Endothelial cell of umbilical vein (primary cell): ENCODE data around the gene SLC35F3. TPM values are rescaled to one million over a fixed set of nuclear protein-coding genes. Genes with fewer than 3 reads are reported as not detected.
"Not testable (repeated sequence)": the region's sequence is repeated elsewhere in the genome, so short reads cannot be mapped to it uniquely, and the experiment has no call there.

Source experiments
- BruUV-seq: library from RNA; stranded (reverse); fragments of 400-500 nt; replicated peaks from 2 replicates; lab custom pipeline; 2021; lab: Mats Ljungman, UMichigan
- CTCF ChIA-PET: fragments of 300-600, 350-600 bp; sonication (Branson Sonifier 250); formaldehyde crosslinking; loops from one replicate; lab custom pipeline; 2021; ENCODE audit warnings: antibody characterized with exemption, inconsistent platforms; lab: Charles Lee
- POLR2A ChIA-PET: fragments of 300-600, 350-600 bp; sonication (Branson Sonifier 250); formaldehyde crosslinking; loops from one replicate; lab custom pipeline; 2021; ENCODE audit warnings: antibody characterized with exemption, inconsistent platforms; lab: Charles Lee
- DNase-seq: peaks from one replicate; pipeline ENCODE4 v3.0.0-alpha.2; 2011; ENCODE audit warnings: low read depth, low spot score
- FAIRE-seq: peaks from 2 replicates; lab custom pipeline; 2011; peaks lifted over from hg19 to GRCh38; lab: Jason Lieb, UNC
- H2AFZ ChIP-seq: 2 replicates; pipeline ENCODE4 v1.6.0; 2012; ENCODE audit warnings: low read depth, low read length, control low read depth, inconsistent platforms
- H3K27ac ChIP-seq: 2 replicates; pipeline ENCODE4 v1.5.1; 2011; ENCODE audit warnings: low read depth, mild to moderate bottlenecking, control low read depth, low read length, moderate library complexity; ENCODE audit not compliant: insufficient read depth
- H3K27me3 ChIP-seq, 2 experiments: 2 replicates each; pipeline versions ENCODE4 v1.6.0 to v1.6.1; 2011; ENCODE audit warnings: low read length in 2 of 2, mixed read lengths in 1 of 2; ENCODE audit not compliant: control insufficient read depth in 2 of 2, insufficient read depth in 2 of 2
- H3K36me3 ChIP-seq, 2 experiments: 2 replicates in 1 of 2; 3 replicates in 1 of 2; pipeline ENCODE4 v1.5.1; 2011; ENCODE audit warnings: low read length in 2 of 2, mild to moderate bottlenecking in 1 of 2, moderate library complexity in 1 of 2; ENCODE audit not compliant: control insufficient read depth in 2 of 2, insufficient read depth in 2 of 2; ENCODE audit errors: extremely low read depth in 1 of 2
- H3K4me1 ChIP-seq: 3 replicates; pipeline ENCODE4 v1.5.1; 2011; ENCODE audit warnings: mild to moderate bottlenecking, low read length; ENCODE audit not compliant: control insufficient read depth, insufficient read depth; ENCODE audit errors: extremely low read depth
- H3K4me2 ChIP-seq: 2 replicates; pipeline ENCODE4 v1.6.1; 2011; ENCODE audit warnings: low read length, control low read depth, mixed read lengths; ENCODE audit not compliant: insufficient read depth
- H3K4me3 ChIP-seq, 3 experiments: fragments of 200-600 bp in 1 of 3; sonication (generic), shearing (Covaris generic) in 1 of 3; replicated peaks in 1 of 3; 2 replicates each; pipeline ENCODE4 v1.5.1; 2011 to 2016; ENCODE audit warnings: control low read depth in 3 of 3, low read length in 3 of 3, mild to moderate bottlenecking in 2 of 3, inconsistent platforms in 1 of 3, low read depth in 1 of 3, moderate library complexity in 1 of 3; ENCODE audit not compliant: insufficient read depth in 1 of 3
- H3K79me2 ChIP-seq: 2 replicates; pipeline ENCODE4 v1.6.0; 2012; ENCODE audit warnings: low read length, inconsistent platforms; ENCODE audit not compliant: control insufficient read depth, insufficient read depth
- H3K9ac ChIP-seq: replicated peaks from 2 replicates; pipeline ENCODE3; 2011; ENCODE audit warnings: low read length, control low read depth; ENCODE audit not compliant: insufficient read depth; ENCODE audit errors: extremely low read depth
- H3K9me1 ChIP-seq: replicated peaks from 3 replicates; pipeline ENCODE4 v1.6.0; 2011; ENCODE audit warnings: mild to moderate bottlenecking, low read length; ENCODE audit not compliant: control insufficient read depth, insufficient read depth; ENCODE audit errors: extremely low read depth
- H3K9me3 ChIP-seq: replicated peaks from 2 replicates; pipeline ENCODE4 v1.5.1; 2012; ENCODE audit warnings: low read length, inconsistent platforms; ENCODE audit not compliant: control insufficient read depth, insufficient read depth
- H4K20me1 ChIP-seq: replicated peaks from 2 replicates; pipeline ENCODE3; 2011; ENCODE audit warnings: mild to moderate bottlenecking, low read length; ENCODE audit not compliant: control insufficient read depth, insufficient read depth; ENCODE audit errors: extremely low read depth
- EZH2 ChIP-seq: IDR thresholded peaks from 2 replicates; pipeline ENCODE4 v1.6.1; 2012; ENCODE audit warnings: borderline replicate concordance, low read depth, mild to moderate bottlenecking, moderate library complexity, low read length, inconsistent platforms; ENCODE audit not compliant: severe bottlenecking
- FOS ChIP-seq: IDR thresholded peaks from 2 replicates; pipeline ENCODE4 v1.6.1; 2011; ENCODE audit warnings: mild to moderate bottlenecking, low read length, moderate library complexity, borderline replicate concordance; ENCODE audit not compliant: insufficient read depth
- GATA2 ChIP-seq: IDR thresholded peaks from 2 replicates; pipeline ENCODE4 v1.7.0; 2011; ENCODE audit warnings: low read depth, mild to moderate bottlenecking, moderate library complexity, mixed read lengths, low read length; ENCODE audit not compliant: insufficient read length, insufficient read depth
- JUN ChIP-seq: IDR thresholded peaks from 2 replicates; pipeline ENCODE4 v1.6.1; 2011; ENCODE audit warnings: borderline replicate concordance, low read depth; ENCODE audit not compliant: insufficient read length, insufficient read depth
- MYC ChIP-seq: IDR thresholded peaks from one replicate; pipeline ENCODE4 v1.6.1; 2011; ENCODE audit warnings: mild to moderate bottlenecking, low read depth, low read length
- POLR2A ChIP-seq: IDR thresholded peaks from 2 replicates; pipeline ENCODE4 v1.6.1; 2012; ENCODE audit warnings: low read depth, mild to moderate bottlenecking, control low read depth, low read length
- POLR2AphosphoS5 ChIP-seq: IDR thresholded peaks from 2 replicates; pipeline ENCODE4 v1.6.1; 2012; ENCODE audit warnings: low read depth, mild to moderate bottlenecking, control low read depth, low read length, moderate library complexity; ENCODE audit not compliant: insufficient read depth
- dilution Hi-C: fragments of 300-500 bp; cut with MboI; formaldehyde crosslinking; loops from one replicate; pipeline ENCODE4 v1.15.0; 2019; ENCODE audit warnings: low sequenced_read_pairs; ENCODE audit not compliant: extremely low pct_ligation_motif_present
- intact Hi-C: fragments of 100-400 bp; cut with micrococcal nuclease; formaldehyde crosslinking; loops from one replicate; pipeline ENCODE4 v1.10.0; 2022
- polyA plus RNA-seq, 4 experiments: library from polyadenylated mRNA; depleted of rRNA in 3 of 4; stranded (reverse) in 3 of 4; unstranded in 1 of 4; fragments of >200 nt; gene quantifications; 2 replicates each; pipeline versions ENCODE4 v1.2.1 to v1.2.3, GENCODE V29; 2011 to 2012; ENCODE audit warnings: missing spikeins in 1 of 4
- total RNA-seq: library from RNA; stranded (reverse); gene quantifications from 2 replicates; pipeline ENCODE4 v1.2.3, GENCODE V29; 2021
- TF ChIP-seq, protein P1 (sequence below), 2 donors: IDR thresholded peaks; 1 replicate in 1 of 2; 2 replicates in 1 of 2; pipeline ENCODE4 v1.5.1; 2011; ENCODE audit warnings: low read length in 2 of 2, mild to moderate bottlenecking in 2 of 2, moderate library complexity in 2 of 2, control low read depth in 1 of 2, inconsistent platforms in 1 of 2, low read depth in 1 of 2; ENCODE audit not compliant: insufficient read depth in 1 of 2; ENCODE audit errors: extremely low read depth in 1 of 2
- TF ChIP-seq, protein P2 (sequence below): IDR thresholded peaks from 2 replicates; pipeline ENCODE4 v1.6.1; 2011; ENCODE audit not compliant: insufficient read depth, insufficient read length

The SLC35F3 gene
- total and polyA plus RNA-seq, 2 donors (not counting 3 experiments of a cell fraction or from before 2014, with no cell fraction given), result not detected

DNA sequence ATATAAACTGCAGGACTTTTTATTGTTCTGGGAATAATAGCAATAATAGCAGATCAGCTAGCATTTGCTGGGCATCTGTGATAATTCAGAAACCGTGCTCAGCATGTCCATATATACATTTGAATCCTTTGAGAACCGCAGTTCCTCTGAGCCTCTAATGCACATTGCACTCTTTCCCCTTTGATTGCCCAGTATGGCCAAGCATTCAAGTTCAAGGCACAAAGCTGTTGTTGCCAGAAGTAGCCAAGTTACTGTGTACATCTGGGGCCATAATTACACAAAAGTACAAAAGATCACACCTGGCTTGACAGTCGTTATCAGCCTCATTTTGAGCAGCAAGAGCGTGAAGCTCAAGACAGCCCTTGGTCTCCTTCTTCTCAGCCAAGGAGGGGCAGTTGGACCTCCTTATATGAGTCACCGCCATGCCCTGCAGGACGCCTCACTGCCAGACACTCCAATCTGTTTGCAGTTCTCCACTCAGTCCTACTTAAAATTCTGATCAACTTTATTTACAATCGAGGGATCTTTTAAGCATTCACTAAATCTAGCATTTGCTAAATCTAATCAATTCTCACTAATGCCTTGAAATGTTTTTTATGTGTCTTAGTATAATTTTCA lies 216.0 kb downstream of the SLC35F3 start:
- Histone ChIP-seq H3K79me2 (no peaks in the 10 kb centered on the region), H3K9me1 (no peaks in the 10 kb centered on the region), H3K9ac (no peak overlapping the region), H3K9me3 (no peaks in the 10 kb centered on the region), H3K4me3 (no peak overlapping the region), H3K4me2 (no peak overlapping the region), H4K20me1 (no peaks in the 10 kb centered on the region), H3K27me3 (no peaks in the 10 kb centered on the region), H3K4me1 (no peaks in the 10 kb centered on the region), H2AFZ (no peak overlapping the region), H3K27ac (no peak overlapping the region), H3K36me3 (no peaks in the 10 kb centered on the region)
- DNase-seq (no peak), FAIRE-seq (no peak)
- intact Hi-C loops, result no loop called here
- TF ChIP-seq GATA2 (no peak), POLR2AphosphoS5 (no peak), FOS (no peak), EZH2 (no peak), POLR2A (no peak), MYC (no peak), JUN (no peak)
- TF ChIP-seq, protein P1, sequence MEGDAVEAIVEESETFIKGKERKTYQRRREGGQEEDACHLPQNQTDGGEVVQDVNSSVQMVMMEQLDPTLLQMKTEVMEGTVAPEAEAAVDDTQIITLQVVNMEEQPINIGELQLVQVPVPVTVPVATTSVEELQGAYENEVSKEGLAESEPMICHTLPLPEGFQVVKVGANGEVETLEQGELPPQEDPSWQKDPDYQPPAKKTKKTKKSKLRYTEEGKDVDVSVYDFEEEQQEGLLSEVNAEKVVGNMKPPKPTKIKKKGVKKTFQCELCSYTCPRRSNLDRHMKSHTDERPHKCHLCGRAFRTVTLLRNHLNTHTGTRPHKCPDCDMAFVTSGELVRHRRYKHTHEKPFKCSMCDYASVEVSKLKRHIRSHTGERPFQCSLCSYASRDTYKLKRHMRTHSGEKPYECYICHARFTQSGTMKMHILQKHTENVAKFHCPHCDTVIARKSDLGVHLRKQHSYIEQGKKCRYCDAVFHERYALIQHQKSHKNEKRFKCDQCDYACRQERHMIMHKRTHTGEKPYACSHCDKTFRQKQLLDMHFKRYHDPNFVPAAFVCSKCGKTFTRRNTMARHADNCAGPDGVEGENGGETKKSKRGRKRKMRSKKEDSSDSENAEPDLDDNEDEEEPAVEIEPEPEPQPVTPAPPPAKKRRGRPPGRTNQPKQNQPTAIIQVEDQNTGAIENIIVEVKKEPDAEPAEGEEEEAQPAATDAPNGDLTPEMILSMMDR (IDR thresholded peaks at IDR 0.05; ENCODE audit: extremely low read depth in 1 of 2, insufficient read depth in 1 of 2, low read depth in 1 of 2, low read length in 2 of 2), result no peak
- TF ChIP-seq, protein P2, sequence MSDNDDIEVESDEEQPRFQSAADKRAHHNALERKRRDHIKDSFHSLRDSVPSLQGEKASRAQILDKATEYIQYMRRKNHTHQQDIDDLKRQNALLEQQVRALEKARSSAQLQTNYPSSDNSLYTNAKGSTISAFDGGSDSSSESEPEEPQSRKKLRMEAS, result no peak
- ChIA-PET POLR2A (no interaction called here), CTCF (interaction anchor here (1.4 to 2.2 kb wide), 2 partner anchors 28 to 189 kb away, joined by 3 to 13 read pairs; no protein-coding TSS in a partner anchor)
- dilution Hi-C loops, result no loop called here
- no TSS peak for BruUV-seq

GRCh38 chr1:234121659-234122058 lies 217.2 kb downstream of the SLC35F3 start:
- BruUV-seq, CTCF ChIA-PET, H3K4me1 ChIP-seq: not testable (repeated sequence)

DNA sequence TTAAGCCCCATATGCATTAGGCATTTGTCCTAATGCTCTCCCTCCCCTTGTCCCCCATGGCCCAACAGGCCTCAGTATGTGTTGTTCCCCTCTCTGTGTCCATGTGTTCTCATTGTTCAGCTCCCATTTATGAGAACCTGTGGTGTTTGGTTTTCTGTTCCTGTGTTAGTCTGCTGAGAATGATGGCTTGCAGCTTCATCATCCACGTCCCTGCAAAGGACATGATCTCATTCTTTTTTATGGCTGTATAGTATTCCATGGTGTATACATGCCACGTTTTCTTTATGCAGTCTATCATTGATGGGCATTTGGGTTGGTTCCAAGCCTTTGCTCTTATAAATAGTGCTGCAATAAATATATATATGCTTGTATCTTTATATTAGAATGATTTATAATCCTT lies 218.1 kb downstream of the SLC35F3 start:
- H3K9ac ChIP-seq, CTCF ChIA-PET, H4K20me1 ChIP-seq, FAIRE-seq, dilution Hi-C loops, H3K36me3 ChIP-seq, H3K9me1 ChIP-seq, POLR2A ChIA-PET, H2AFZ ChIP-seq, intact Hi-C loops, DNase-seq, H3K9me3 ChIP-seq, H3K4me1 ChIP-seq, H3K4me3 ChIP-seq, H3K79me2 ChIP-seq, H3K27ac ChIP-seq, BruUV-seq, H3K4me2 ChIP-seq, H3K27me3 ChIP-seq: not testable (repeated sequence)

More at GRCh38 chr1:234121659-234122058, 217.2 kb downstream of the SLC35F3 start:
- FAIRE-seq, DNase-seq, H3K27me3 ChIP-seq, H4K20me1 ChIP-seq, H3K36me3 ChIP-seq, POLR2A ChIA-PET, H3K4me2 ChIP-seq, H3K9ac ChIP-seq, intact Hi-C loops, H3K27ac ChIP-seq, dilution Hi-C loops, H3K4me3 ChIP-seq, H3K9me3 ChIP-seq, H2AFZ ChIP-seq, H3K79me2 ChIP-seq, H3K9me1 ChIP-seq: not testable (repeated sequence)
